Measurements from ENCODE around the gene TNFSF12.

The TNFSF12 gene

GRCh38 chr17:7570351-7570750 is 21.5 kb downstream of the TNFSF12 start:
- no peak for TF ChIP-seq CTCF (IDR thresholded peaks at IDR 0.05; ENCODE audit: insufficient read depth, low read depth, low read length, missing control alignments)
- DNase-seq (ENCODE audit: low read depth): no peak
- no peak overlapping the region for H3K4me3 ChIP-seq (ENCODE audit: low read length)

- no peak for TF ChIP-seq CTCF (IDR thresholded peaks at IDR 0.05; ENCODE audit: insufficient read depth, low read depth, low read length, missing control alignments)
- H3K4me3 ChIP-seq (ENCODE audit: low read length): peak overlapping the region; percentile 80
- no peak for DNase-seq (ENCODE audit: low read depth)
These were observed 23.4 kb downstream of the TNFSF12 start for GRCh38 chr17:7572338-7572587.

GRCh38 chr17:7572588-7573323 is 23.9 kb downstream of the TNFSF12 start:
- peak overlapping the region; percentile 91 for H3K4me3 ChIP-seq (ENCODE audit: low read length)
- no peak for TF ChIP-seq CTCF (IDR thresholded peaks at IDR 0.05; ENCODE audit: insufficient read depth, low read depth, low read length, missing control alignments)
- peak; percentile 99 for DNase-seq (ENCODE audit: low read depth)

GRCh38 chr17:7573324-7574080 is 24.6 kb downstream of the TNFSF12 start:
- DNase-seq (ENCODE audit: low read depth): peak; percentile 76
- TF ChIP-seq CTCF (IDR thresholded peaks at IDR 0.05; ENCODE audit: insufficient read depth, low read depth, low read length, missing control alignments): no peak
- H3K4me3 ChIP-seq (ENCODE audit: low read length): peak overlapping the region; percentile 91

GRCh38 chr17:7574176-7574953 is 25.5 kb downstream of the TNFSF12 start:
- no peak for TF ChIP-seq CTCF (IDR thresholded peaks at IDR 0.05; ENCODE audit: insufficient read depth, low read depth, low read length, missing control alignments)
- no peak for DNase-seq (ENCODE audit: low read depth)
- H3K4me3 ChIP-seq (ENCODE audit: low read length): peak overlapping the region; percentile 91

- peak overlapping the region; percentile 91 for H3K4me3 ChIP-seq (ENCODE audit: low read length)
- no peak for TF ChIP-seq CTCF (IDR thresholded peaks at IDR 0.05; ENCODE audit: insufficient read depth, low read depth, low read length, missing control alignments)
- DNase-seq (ENCODE audit: low read depth): no peak
These were observed 26.6 kb downstream of the TNFSF12 start for GRCh38 chr17:7575481-7575883.
